PC-3 (cell line): ENCODE data around the gene RAB37.

Experiments
- EZH2 ChIP-seq: fragments of 300-600 bp; sonication (generic); IDR thresholded peaks from one replicate; pipeline ENCODE4 v1.6.1; 2017; ENCODE audit warnings: antibody characterized with exemption, mild to moderate bottlenecking, low read length; ENCODE audit not compliant: unreplicated experiment
- EZH2phosphoT487 ChIP-seq: fragments of 300-600 bp; sonication (generic); IDR thresholded peaks from 2 replicates; pipeline ENCODE4 v1.6.1; 2018; ENCODE audit warnings: mild to moderate bottlenecking, antibody characterized with exemption, low read length, borderline replicate concordance
- TF ChIP-seq, protein P1 (sequence below): fragments of 300-600 bp; sonication (generic); conservative IDR thresholded peaks from 2 replicates; pipeline ENCODE4 v1.5.1; 2017; ENCODE audit warnings: antibody characterized with exemption, low read depth, mild to moderate bottlenecking, low read length

GRCh38 chr17:74786431-74787055 lies 49.5 kb downstream of the RAB37 start:
- TF ChIP-seq, protein P1, sequence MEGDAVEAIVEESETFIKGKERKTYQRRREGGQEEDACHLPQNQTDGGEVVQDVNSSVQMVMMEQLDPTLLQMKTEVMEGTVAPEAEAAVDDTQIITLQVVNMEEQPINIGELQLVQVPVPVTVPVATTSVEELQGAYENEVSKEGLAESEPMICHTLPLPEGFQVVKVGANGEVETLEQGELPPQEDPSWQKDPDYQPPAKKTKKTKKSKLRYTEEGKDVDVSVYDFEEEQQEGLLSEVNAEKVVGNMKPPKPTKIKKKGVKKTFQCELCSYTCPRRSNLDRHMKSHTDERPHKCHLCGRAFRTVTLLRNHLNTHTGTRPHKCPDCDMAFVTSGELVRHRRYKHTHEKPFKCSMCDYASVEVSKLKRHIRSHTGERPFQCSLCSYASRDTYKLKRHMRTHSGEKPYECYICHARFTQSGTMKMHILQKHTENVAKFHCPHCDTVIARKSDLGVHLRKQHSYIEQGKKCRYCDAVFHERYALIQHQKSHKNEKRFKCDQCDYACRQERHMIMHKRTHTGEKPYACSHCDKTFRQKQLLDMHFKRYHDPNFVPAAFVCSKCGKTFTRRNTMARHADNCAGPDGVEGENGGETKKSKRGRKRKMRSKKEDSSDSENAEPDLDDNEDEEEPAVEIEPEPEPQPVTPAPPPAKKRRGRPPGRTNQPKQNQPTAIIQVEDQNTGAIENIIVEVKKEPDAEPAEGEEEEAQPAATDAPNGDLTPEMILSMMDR, result no peak
- TF ChIP-seq EZH2 (no peak), EZH2phosphoT487 (no peak)
